GM12891 (cell line): ENCODE measurements around the gene KRT81.

Experiments
- POLR2A ChIP-seq: IDR thresholded peaks from 2 replicates; pipeline ENCODE4 v1.6.1; 2011; ENCODE audit warnings: low read depth, low read length, control low read depth
- POU2F2 ChIP-seq: IDR thresholded peaks from 2 replicates; pipeline ENCODE4 v1.6.1; 2011; ENCODE audit warnings: low read depth, mild to moderate bottlenecking, control low read depth, low read length, moderate library complexity
- SPI1 ChIP-seq: IDR thresholded peaks from 2 replicates; pipeline ENCODE4 v1.6.1; 2011; ENCODE audit warnings: low read depth, low read length, control low read depth

DNA sequence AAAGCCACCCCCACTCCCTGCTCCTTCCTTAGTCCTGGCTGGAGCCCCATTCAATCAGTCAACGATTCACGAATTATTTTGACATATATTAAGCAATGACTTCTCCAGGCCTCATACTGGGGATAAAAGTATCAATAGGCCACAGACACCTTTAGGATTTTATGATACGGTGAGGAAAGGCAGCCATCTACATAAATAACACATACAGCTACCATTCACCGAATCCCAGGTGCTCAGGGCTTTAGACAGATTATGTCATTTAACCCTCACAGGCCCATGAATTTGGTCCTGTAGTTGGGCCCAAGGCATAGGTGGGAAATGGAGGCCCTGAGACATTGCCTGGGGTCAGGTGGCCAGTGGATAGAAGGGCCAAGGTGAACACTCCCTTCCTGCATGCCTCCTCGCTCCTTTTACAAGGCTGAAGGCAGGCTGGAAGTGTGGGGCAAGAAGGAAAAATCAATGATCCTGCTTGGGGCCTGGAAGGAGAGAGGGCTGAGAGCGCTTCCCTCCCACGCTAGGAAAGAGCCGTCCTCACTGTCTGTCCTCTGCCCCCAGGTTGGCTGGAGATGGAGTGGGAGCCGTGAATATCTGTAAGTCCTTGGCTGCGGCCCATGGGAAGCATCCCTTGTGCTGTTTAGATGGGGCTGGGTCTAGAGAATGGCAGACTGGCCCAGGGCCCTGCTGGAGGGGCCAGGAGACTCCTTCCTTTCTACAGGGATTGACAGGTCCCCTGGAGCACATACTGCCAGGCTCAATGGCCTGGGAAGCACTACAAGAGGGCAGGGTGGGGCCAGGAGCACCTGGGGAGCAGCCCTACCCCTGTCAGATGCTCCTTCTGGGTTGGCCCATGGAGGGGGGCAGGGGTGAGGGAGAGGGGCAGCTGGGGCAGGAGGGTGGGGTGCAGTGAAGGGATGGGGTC is 43.5 kb downstream of the KRT81 start:
- no peak for TF ChIP-seq POLR2A
- TF ChIP-seq SPI1, result no peak
- no peak for TF ChIP-seq POU2F2
